Fibroblast of skin of left biceps (primary cell): ENCODE measurements around the gene SPAG9.
"Not testable (repeated sequence)": the region's sequence is repeated elsewhere in the genome, so short reads cannot be mapped to it uniquely, and the experiment has no call there.

Experiments used
- DNase-seq, 2 experiments: peaks; one replicate each; pipeline ENCODE4 v3.0.0-alpha.2; 2013; ENCODE audit warnings: low read depth in 2 of 2

SPAG9 gene

GRCh38 chr17:51085150-51085805, 35.4 kb downstream of the SPAG9 start:
- DNase-seq = no peak

- no peak for DNase-seq
Measured at GRCh38 chr17:51083981-51084380, 36.7 kb downstream of the SPAG9 start.

GRCh38 chr17:51083364-51083763, 37.3 kb downstream of the SPAG9 start:
- not testable (repeated sequence) for DNase-seq

- no peak for DNase-seq
Measured at GRCh38 chr17:51079049-51079448, 41.6 kb downstream of the SPAG9 start.

- no peak for DNase-seq
Measured at GRCh38 chr17:51078009-51078592, 42.6 kb downstream of the SPAG9 start.

GRCh38 chr17:51076821-51077220, 43.8 kb downstream of the SPAG9 start:
- DNase-seq = no peak

- no peak for DNase-seq
Measured at GRCh38 chr17:51071556-51071955, 49.1 kb downstream of the SPAG9 start.

- DNase-seq = no peak
Measured at GRCh38 chr17:51065466-51065865, 55.2 kb downstream of the SPAG9 start.

- DNase-seq = no peak
Measured at GRCh38 chr17:51064061-51064735, 56.5 kb downstream of the SPAG9 start.

- DNase-seq = no peak
Measured at GRCh38 chr17:51060396-51060795, 60.3 kb downstream of the SPAG9 start.

GRCh38 chr17:51059781-51060180, 60.9 kb downstream of the SPAG9 start:
- DNase-seq = no peak

GRCh38 chr17:51057534-51057933, 63.1 kb downstream of the SPAG9 start:
- no peak for DNase-seq

- DNase-seq = peak; percentile 73 to 74
Measured at GRCh38 chr17:51056813-51057510, 63.7 kb downstream of the SPAG9 start.

- no peak for DNase-seq
Measured at GRCh38 chr17:51054748-51055147, 65.9 kb downstream of the SPAG9 start.

GRCh38 chr17:51052235-51052634, 68.4 kb downstream of the SPAG9 start:
- DNase-seq = no peak

- no peak for DNase-seq
Measured at GRCh38 chr17:51050291-51051033, 70.2 kb downstream of the SPAG9 start.

- peak; percentile 75 to 79 for DNase-seq
Measured at GRCh38 chr17:51046514-51047384, 73.9 kb downstream of the SPAG9 start.

- DNase-seq = no peak
Measured at GRCh38 chr17:51046046-51046445, 74.6 kb downstream of the SPAG9 start.

- no peak for DNase-seq
Measured at GRCh38 chr17:51045621-51046020, 75.0 kb downstream of the SPAG9 start.

GRCh38 chr17:51044976-51045375, 75.7 kb downstream of the SPAG9 start:
- no peak for DNase-seq

GRCh38 chr17:51036084-51036483, 84.6 kb downstream of the SPAG9 start:
- no peak for DNase-seq
